ENCODE data around the gene RALGPS2.

DNA sequence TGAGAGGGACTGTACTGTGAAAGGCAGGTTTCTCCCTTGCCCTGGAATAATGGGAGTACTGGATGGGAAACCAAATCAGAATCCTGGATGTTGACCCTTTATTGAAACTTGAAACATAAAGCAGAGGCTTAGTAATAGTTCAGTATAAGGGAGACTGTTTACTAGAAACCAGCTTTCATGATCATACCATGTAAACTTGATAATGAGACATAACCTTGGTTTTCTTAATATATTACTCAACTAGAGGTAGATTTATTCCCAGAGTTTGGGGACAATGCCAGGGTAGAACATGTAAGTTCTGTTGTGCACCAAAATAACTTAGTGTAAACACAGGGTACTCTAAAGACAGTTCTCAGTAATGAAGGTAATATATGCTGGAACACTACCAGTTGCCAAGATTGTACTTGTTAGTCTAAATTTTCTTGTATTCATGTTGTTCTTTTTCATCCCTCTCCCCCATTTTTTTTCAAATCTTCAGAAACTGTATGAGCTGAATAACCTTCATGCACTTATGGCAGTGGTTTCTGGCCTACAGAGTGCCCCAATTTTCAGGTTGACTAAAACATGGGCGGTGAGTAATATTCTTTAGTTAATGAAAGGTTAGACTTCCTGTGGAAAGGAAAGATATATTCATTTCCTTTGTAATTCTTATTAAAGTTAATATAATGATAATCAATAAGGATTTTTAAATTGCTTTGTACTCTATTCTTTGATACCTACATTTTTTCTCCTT, 96.3 kb downstream of the RALGPS2 start:
- TF ChIP-seq EZH2 (IDR thresholded peaks at IDR 0.05; ENCODE audit: insufficient read depth, poor library complexity, severe bottlenecking) (no peak), EZH2phosphoT487 (IDR thresholded peaks at IDR 0.05; ENCODE audit: insufficient read depth, low read depth) (no peak)
